Peyer's patch (tissue), 4 donors: ENCODE measurements around the gene LRRC28. TPM values are rescaled to one million over a fixed set of nuclear protein-coding genes. Genes with fewer than 3 reads are reported as not detected.

Source experiments
- DNase-seq, 3 donors: peaks; one replicate each; pipeline ENCODE4 v3.0.0-alpha.2; 2017 to 2019
- H3K27ac ChIP-seq, 4 donors: fragments of 200-600 bp; sonication (generic); one replicate each; pipeline ENCODE4 v1.5.1; 2016 to 2019
- H3K27me3 ChIP-seq, 2 donors: fragments of 200-600 bp; sonication (generic); one replicate each; pipeline ENCODE4 v1.5.1; 2019
- H3K36me3 ChIP-seq, 3 donors: fragments of 200-600 bp; sonication (generic); one replicate each; pipeline ENCODE4 v1.5.1; 2016 to 2019
- H3K4me1 ChIP-seq, 4 donors: fragments of 200-600 bp; sonication (generic); one replicate each; pipeline ENCODE4 v1.5.1; 2016 to 2019
- H3K4me3 ChIP-seq, 4 donors: fragments of 200-600 bp; sonication (generic); 1 replicate in 3 of 4; 2 replicates in 1 of 4; pipeline ENCODE4 v1.5.1; 2016 to 2019; ENCODE audit warnings: mild to moderate bottlenecking in 1 of 4
- H3K9me3 ChIP-seq, 4 donors: fragments of 200-600 bp; sonication (generic); one replicate each; pipeline ENCODE4 v1.5.1; 2016 to 2019; ENCODE audit warnings: mild to moderate bottlenecking in 1 of 4
- CTCF ChIP-seq, 6 experiments: fragments of 450-650 bp in 4 of 6; fragments of 200-600 bp in 2 of 6; sonication (generic) in 1 of 6; IDR thresholded peaks; one replicate each; pipeline ENCODE4 v1.5.1; 2017 to 2019; ENCODE audit warnings: antibody characterized with exemption in 6 of 6, mild to moderate bottlenecking in 3 of 6, moderate library complexity in 1 of 6
- POLR2A ChIP-seq, 2 donors: fragments of 450-650 bp; IDR thresholded peaks; one replicate each; pipeline ENCODE4 v1.5.1; 2017; ENCODE audit warnings: antibody characterized with exemption in 2 of 2, mild to moderate bottlenecking in 2 of 2, moderate library complexity in 2 of 2
- total RNA-seq, 4 donors: library from RNA; depleted of rRNA; stranded (reverse); fragments of >200 nt; gene quantifications; one replicate each; pipeline ENCODE4 v1.1.0, GENCODE V29; 2016

LRRC28 gene
- total RNA-seq, 4 donors from 2014 or later: 62.7 to 197 (median 157) TPM

DNA sequence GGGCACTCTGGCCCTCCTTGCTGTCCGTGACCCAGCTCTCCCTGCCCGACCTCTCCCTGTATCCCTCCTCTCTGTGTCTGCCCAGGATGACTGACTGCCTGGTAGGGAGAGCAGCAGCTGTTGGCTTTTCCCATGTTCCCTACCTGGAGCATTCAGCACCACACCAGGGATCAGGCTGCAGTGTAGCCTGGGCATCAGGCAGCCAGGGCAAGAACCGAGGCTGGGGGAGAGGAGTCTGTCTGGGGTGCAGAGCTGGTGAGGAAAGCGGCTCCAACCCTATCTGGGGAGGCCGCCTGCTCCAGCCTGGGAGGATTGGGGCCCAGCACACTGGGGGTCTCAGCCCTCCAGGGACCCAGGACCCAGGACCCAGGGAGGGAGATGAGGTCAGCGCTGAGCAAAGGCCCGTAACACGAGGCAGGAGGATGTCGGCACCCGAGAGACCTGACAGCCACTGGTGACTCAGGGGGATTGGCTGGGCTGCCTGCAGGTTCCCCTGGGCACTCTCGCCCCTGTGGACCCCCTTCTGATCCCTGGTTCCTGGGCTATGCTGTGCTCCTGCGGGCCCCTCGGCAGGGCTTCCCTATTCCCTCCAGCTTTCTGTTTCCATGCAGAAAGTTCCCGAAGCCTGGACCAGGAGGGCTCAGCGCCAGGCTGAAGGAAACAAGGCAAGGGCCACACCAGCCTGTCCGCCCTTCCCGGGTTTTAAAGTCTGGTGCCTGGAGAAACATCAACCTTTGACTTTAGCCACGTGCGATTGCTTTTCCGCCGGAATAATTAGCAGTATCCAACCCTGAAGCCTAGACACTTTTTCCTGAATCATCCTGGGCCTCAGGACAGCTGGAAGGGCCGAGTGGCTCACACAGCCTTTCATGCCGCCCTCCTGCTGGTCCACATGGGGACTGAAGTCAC is 186.3 kb downstream of the LRRC28 start:
- H3K27me3 ChIP-seq: no peaks in the 10 kb centered on the region
- TF ChIP-seq POLR2A (IDR thresholded peaks at IDR 0.05): no peak
- TF ChIP-seq CTCF (IDR thresholded peaks at IDR 0.05): no peak
- no peaks in the 10 kb centered on the region for H3K36me3 ChIP-seq
- peak overlapping the region in 1 of 4 donors; percentile 30 for H3K27ac ChIP-seq
- H3K4me3 ChIP-seq: no peak overlapping the region
- H3K4me1 ChIP-seq: peaks cover 0 to 46% (median 20%) of the 10 kb centered on the region in 4 donors
- DNase-seq: peak in 2 of 3 donors; percentile 30 to 38
- H3K9me3 ChIP-seq: no peaks in the 10 kb centered on the region

- Histone ChIP-seq H3K27ac (peak overlapping the region in 1 of 4 donors; percentile 30), H3K36me3 (no peaks in the 10 kb centered on the region), H3K27me3 (no peaks in the 10 kb centered on the region), H3K4me3 (no peak overlapping the region), H3K4me1 (peaks cover 0 to 44% (median 18%) of the 10 kb centered on the region in 4 donors), H3K9me3 (no peaks in the 10 kb centered on the region)
- DNase-seq: peak in 1 of 3 donors; percentile 29
- TF ChIP-seq CTCF (IDR thresholded peaks at IDR 0.05): no peak
- no peak for TF ChIP-seq POLR2A (IDR thresholded peaks at IDR 0.05)
Observed at GRCh38 chr15:99438224-99438585, 186.9 kb downstream of the LRRC28 start.

DNA sequence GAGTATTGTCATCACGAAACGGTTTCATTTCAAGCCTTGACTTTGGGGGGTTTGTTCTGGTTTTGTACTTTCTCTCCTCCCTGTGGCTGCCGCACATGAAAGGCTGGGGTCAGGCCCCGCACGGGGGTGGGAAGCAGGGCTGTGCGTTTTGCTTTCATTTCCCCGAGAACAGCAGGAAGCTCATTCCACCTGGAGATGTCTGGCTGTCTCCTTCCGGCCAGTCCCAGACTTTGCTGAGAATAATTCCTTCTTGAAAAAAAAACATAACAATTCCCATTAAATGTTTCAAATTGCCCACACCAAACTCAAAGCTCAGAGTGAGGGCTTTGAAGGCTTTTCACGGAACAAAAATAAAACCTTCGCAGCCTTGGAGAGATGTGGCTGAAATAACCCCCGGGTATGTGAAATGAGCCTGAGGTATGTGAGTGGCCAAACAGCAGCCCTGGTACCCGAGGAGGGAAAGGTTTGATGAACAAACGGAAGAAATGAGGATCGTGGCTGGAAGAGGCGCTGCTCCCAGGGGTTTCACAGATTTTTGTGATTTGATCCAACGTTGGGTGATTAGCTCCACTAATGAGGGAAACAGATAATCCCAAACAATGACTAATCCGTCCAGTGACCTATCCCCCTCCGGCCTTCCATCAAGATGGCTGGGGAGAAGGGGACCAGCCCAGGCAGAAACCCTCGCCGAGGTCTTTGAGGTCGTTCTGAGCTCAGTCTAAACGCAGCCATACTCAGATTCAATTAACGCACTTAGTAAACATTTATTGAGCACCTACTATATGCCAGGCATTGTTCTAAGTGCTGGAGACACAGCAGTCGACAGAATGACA is 187.6 kb downstream of the LRRC28 start:
- peaks cover 0 to 37% (median 11%) of the 10 kb centered on the region in 4 donors for H3K4me1 ChIP-seq
- H3K36me3 ChIP-seq: no peaks in the 10 kb centered on the region
- no peaks in the 10 kb centered on the region for H3K27me3 ChIP-seq
- no peak for TF ChIP-seq CTCF (IDR thresholded peaks at IDR 0.05)
- TF ChIP-seq POLR2A (IDR thresholded peaks at IDR 0.05): no peak
- H3K27ac ChIP-seq: no peak overlapping the region
- H3K4me3 ChIP-seq: no peak overlapping the region
- no peaks in the 10 kb centered on the region for H3K9me3 ChIP-seq
- peak in 1 of 3 donors; percentile 41 for DNase-seq

GRCh38 chr15:99439524-99439835 is 188.2 kb downstream of the LRRC28 start:
- DNase-seq: peak in 2 of 3 donors; percentile 30 to 41
- H3K4me3 ChIP-seq: no peak overlapping the region
- TF ChIP-seq CTCF (IDR thresholded peaks at IDR 0.05) (no peak), POLR2A (IDR thresholded peaks at IDR 0.05) (no peak)
- H3K4me1 ChIP-seq: peaks cover 0 to 37% (median 10%) of the 10 kb centered on the region in 4 donors
- no peaks in the 10 kb centered on the region for H3K9me3 ChIP-seq
- no peaks in the 10 kb centered on the region for H3K36me3 ChIP-seq
- no peak overlapping the region for H3K27ac ChIP-seq
- H3K27me3 ChIP-seq: no peaks in the 10 kb centered on the region

DNA sequence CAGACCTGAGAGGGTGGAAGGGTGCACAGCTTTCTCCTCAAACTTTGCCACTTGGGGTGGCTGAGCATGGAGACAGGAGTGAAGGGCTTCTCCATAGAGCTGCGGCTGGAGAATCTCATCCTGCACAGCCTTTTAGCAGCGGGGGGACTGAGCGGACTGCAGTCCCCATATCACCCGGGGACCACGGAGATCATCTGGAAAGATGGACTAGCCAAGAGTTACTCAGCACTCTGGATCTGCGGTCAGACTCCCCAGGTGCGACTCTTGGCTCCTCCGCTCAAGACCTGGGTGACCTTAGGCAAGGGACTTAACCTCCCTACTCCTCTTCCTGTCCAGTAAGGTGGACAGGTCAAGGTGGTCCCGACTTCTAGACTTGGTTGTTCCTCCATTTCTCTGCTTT is 188.7 kb downstream of the LRRC28 start:
- TF ChIP-seq POLR2A (IDR thresholded peaks at IDR 0.05) (no peak), CTCF (IDR thresholded peaks at IDR 0.05) (no peak)
- Histone ChIP-seq H3K4me3 (no peak overlapping the region), H3K27ac (no peak overlapping the region), H3K36me3 (no peaks in the 10 kb centered on the region), H3K27me3 (no peaks in the 10 kb centered on the region), H3K9me3 (no peaks in the 10 kb centered on the region), H3K4me1 (peaks cover 0 to 32% (median 10%) of the 10 kb centered on the region in 4 donors)
- no peak for DNase-seq

Other genes with a start within 250 kb of the LRRC28 start
- not detected for gene PGPEP1L, start 243.7 kb upstream of the LRRC28 start, total RNA-seq
- gene SYNM, start 146.4 kb upstream of the LRRC28 start, total RNA-seq: 10 to 100 TPM in 3 of 4 donors, 1 to 10 TPM in 1; 6.0 to 38.5 (median 15.6) TPM
- 10 to 100 TPM in 3 of 4 donors, 1 to 10 TPM in 1; 8.2 to 33.0 (median 22.9) TPM for gene TTC23, start 1.9 kb upstream of the LRRC28 start, total RNA-seq